HG03045 (cell line): Measurements from ENCODE around the gene POU2F1.

Source experiments
- ATAC-seq: cut with Tn5 transposase; IDR thresholded peaks from one replicate; pipeline ENCODE4 v1.9.1; 2021; ENCODE audit warnings: mild to moderate bottlenecking, moderate library complexity; ENCODE audit not compliant: unreplicated experiment

POU2F1 gene

DNA sequence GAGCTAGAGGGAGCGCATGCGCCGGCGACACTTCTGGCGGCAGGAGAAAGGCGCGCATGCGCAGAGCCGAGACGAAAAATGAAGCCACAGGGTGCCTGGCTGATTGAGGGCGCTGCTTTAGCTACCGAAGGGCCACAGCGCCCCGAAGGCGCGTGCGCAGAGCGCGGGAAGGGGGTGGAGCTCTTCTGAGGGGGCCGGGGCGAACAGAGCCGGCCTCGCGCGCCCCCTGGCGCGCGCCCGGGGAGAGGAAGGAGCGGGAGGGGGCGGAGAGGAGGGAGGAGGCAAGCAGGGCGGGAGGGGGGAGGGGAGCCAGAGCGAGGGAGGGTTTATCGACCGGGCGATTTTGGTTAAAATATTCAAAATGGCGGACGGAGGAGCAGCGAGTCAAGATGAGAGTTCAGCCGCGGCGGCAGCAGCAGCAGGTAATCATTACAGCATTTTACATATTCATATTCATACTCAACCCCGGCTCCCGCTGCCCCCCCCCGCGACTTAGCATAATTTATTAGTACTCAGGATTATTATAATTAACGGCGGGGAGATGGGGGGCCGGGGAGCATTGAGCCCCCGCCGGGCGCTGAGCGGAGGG, at the start of gene POU2F1:
POU2F1 (plus strand) TSS at position 350 of the 589 bp plus-strand sequence; CDS start at position 362, 12 bp downstream.
- peak; percentile 58 for ATAC-seq

DNA sequence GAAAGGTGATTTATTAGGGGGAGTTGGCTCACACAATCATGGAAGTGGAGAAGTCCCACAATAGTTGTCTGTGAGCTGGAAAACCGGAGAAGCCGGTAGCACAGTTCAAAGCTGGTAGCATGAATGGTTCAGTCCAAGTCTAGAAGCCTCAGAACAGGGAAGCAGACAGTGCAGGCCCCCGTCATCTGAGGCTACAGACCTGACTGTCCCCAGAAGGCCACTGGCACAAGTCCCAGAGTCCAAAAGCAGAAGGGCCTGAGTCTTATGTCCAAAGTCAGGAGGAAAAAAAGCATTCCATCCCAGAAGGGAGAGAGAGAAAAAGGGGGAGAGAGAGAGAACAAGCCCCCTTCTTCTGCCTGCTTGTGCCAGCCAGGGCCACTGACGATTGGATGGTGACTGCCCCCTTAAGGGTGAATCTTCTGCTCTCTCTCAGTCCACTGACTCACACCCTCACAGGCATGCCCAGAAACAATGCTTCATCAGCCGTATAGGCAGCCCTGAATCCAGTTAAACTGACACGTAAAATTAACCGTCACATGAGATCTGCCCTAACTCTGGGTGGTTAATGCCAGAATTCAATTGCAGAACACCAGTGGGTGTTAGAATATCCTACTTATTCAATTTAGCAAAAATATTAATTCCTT, 49.3 kb upstream of the POU2F1 start:
- no peak for ATAC-seq

DNA sequence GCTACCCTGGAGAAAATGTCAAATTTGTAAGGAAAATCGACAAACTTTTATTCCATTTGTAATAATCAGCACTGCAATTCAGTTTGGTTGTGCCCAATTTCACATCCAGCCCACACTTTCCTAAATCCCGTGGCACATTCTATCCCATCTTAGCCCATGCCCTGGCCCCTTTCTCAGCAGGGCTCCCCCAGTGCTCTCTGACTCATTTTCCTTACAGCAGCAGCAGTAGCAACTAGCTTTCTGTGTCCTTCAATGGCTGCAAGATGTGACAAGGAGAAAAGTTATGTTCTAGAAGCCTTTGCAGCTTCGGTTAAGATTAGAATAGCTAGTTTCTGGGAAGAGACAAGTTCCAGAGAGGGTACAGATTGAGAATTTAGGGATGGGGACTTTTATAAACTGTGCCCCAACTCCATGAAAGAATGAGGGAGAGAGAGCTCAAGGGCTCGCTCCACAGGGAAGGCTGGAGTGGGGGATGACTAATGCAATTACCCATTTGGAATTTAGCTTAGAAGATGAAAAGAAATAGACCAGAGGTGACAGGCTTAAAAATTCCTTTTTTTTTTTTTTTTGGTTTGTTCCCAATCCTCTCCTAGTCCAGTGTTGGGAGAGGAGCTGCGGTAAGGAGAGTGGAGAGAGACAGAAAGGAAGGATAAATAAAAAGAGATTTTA, 47.0 kb upstream of the POU2F1 start:
- ATAC-seq: no peak

DNA sequence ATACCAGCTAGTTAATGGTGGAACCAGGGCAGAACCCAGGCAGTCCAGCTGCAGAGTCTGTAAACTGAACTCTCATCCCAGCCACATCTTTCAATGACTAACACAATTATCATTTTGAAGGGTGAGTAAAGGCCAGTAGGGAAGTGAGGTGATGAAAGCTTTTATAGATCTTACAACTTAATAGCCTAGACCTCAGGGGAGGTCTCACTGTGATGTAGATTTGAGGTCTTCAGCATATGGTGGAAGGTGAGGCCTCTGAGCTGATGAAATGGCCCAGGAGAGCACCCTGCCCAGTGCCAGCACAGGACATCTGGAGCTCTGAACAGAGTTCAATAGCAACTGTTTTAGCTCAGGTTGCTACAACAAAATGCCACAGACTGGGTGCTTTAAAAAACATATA, 44.8 kb upstream of the POU2F1 start:
- ATAC-seq: no peak

DNA sequence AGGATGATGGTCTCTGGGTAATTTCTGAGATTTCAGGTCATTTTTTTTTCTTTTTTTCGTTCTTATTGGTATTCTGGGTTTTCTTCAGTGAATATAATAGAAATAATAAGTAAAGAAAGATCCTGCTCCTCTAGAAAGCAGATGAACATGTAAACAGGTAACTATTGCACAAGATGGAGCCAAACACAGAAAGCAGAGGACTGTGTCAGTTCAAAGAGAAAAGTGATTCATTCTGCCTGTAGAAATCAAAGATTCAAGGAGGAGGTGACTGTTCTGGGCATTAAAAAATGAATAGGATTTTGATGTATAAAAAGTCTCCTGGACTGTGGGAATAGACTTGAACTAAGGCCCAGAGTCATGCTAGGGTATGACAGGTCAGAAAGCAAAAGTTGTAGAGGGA, 41.9 kb upstream of the POU2F1 start:
- no peak for ATAC-seq

DNA sequence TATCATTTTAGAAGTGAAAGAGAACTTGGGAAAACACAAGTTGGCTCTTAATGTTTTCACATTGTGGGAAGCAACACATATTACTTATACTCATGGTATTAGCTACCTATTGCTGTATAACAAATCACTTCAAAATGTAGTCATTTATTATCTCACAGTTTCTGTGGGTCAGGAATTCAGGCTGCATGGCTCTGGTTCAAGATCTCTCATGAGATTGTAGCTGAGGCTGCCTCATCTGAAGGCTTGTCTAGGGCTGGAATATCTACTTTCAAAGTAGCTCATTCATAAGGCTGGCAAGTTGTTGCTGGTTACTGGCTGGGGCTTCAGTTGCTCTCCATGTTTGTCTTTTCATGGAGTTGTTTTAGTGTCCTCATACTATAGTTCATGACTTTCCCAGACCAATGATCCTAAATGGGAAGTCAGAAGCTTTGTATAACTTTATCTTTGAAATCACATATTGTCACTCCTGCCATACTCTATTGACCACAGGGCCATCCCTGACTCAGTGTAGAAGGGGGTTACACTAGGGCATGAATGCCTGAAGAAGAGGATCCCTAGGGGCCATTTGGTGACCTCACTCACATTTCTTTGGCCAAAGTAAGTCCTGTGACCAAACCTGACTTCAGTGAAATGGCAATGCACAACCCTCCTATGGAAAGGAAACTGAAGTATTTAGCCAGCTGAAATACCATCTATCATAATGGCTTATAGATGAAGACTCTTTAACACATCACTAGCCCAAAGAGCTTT, 37.9 kb upstream of the POU2F1 start:
- ATAC-seq: no peak

DNA sequence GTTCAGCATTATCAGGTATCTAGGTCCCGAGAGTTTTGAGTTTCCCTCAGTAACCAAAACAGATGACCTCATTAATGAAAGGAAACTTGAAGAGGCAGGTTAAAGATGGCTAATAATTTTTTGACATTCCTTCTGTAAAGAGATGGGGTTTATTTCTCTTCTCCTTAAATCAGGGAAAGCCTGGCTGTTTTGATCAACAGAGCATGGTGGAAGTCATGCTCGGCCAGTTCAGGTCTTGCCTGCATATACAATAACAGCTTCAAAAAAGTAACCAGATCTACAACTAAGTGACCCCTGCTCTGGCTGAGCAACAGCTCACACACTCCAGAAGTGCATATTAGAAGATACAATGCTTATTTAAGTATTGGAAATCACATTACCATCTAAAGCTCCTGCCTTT, 36.6 kb upstream of the POU2F1 start:
- ATAC-seq: no peak

DNA sequence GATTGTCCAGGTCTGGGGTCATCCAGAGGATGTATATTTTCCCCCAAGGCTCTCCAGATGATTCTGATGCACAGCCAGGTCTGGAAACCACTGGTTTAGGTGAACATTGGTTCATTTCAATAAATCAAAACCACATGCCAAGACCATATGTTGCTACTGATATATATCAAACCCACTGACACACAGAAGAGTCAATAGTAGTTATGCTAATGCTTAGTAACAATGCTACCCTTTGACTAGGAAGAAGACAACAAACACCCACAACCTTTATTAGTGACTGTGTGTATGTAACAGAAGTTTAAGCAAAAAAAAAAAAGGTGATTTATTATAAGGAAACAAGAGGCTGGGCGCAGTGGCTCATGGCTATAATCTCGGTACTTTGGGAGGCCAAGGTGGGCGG, 35.6 kb upstream of the POU2F1 start:
- ATAC-seq: no peak

DNA sequence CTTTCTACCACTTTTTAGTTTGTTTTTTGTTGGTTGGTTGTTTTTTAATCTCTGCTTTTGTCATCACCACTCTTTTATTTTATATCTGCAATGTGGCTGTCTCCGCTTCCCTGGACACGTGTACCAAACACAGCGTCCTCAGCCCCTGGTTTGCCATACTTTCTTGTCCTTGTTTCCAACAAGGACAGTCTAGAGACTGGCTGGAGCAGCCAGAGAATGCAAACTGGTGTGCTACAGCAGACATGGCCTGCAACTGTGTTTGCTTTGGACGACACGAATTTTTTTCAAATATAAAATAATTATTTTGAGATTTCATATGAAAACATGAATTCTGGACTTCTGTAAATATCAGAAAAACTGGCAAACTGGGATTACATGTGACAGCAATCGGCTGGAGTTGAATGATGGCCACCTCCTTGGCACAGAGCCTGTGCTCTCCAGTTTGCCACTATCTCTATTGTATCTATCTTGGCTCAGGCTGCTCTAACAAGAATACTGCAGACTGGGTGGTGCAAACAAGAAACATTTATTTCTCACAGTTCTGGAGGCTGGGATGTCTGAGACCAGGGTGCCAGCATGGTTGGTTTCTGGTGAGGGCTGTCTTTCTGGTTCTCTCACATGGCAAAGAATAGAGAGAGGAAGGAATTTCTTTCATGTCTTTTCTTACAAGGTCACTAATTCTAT, 34.6 kb upstream of the POU2F1 start:
- no peak for ATAC-seq

DNA sequence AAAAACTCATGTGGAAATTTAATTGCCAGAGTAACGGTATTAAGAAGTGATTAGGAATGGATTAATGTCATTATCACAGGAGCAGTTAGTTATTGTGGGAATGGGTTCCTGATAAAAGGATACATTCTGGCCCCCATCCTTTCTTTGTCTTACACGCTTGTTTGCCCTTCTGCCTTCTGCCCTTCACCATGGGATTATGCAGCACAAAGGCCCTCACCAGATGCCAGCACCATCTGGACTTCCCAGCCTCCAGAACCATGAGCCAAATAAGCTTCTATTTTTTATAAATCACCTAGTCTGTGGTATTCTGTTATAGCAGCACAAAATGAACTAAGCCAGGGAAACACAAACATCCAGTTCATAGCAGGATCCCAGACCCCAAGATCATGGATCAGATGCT, 33.9 kb upstream of the POU2F1 start:
- ATAC-seq: no peak

DNA sequence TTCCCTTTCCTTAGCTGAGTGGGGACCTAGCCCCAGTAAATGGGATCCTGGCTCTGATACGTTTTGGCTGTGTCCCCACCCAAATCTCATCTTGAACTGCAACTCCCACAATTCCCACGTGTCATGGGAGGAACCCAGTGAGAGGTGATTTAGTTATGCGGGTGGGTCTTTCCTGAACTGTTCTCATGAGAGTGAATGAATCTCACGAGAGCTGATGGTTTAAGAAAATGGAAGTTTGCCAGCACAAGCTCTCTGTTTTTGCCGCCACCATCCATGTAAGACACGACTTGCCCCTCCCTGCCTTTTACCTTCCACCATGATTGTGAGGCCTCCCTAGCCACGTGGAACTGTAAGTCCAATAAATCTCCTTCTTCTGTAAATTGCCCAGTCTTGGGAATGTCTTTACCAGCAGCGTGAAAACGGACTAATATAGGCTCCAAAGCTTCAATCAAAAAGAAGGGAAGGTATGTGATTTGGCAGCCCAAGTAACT, 29.9 kb upstream of the POU2F1 start:
- no peak for ATAC-seq

DNA sequence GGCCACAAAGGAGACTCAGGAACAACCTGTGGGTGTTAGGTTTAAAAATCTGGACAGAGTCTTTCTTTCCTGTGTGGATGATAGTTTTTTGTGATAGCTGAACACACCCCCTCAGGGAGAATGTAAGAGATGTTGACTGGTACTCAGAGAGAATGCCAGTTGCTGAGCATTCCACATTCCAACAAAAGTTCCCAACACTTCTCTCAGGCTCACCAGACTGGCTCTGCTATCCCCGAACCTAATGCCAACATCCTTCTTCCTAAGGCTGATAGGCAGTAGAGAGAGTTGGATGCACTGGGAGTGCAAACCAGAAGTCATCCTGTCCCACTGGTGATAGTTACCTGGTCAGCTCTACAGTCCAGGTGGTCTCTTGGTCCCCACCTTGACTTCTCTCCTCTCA, 28.7 kb upstream of the POU2F1 start:
- no peak for ATAC-seq

DNA sequence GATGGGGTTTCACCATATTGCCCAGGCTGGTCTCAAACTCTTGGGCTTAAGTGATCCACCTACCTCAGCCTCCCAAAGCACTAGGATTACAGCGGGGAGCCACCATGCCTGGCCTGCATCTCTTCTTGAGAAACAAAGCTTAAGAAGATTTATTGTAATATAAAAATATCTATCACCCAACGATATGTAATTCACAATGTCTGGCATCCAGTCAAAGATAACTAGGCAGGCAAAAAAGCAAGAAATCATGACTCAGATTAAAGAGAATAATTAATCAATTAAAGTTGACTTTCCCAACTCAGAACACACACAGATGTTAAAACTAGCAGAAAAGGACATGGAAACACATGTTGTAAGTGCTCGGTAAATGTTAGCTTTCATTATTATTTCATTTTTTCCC, 26.5 kb upstream of the POU2F1 start:
- ATAC-seq: no peak

DNA sequence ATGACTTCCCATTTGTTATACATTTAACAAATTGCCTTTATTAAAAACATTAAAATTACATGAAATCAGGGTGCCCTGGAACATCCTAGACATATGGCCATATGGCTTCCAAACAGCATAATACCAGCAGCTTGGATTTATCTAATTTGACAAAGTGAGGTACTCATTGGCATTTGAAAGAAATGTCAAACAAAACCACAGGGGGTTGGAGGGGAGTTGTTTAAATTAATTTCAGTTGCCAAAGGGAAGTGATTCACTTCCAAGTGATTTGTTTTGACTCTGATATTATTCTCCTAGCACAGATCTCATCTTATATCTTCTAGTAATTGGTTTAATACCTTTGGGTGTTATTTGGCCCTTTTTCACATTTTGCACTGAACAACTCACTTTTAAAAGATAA, 24.5 kb upstream of the POU2F1 start:
- ATAC-seq: no peak

DNA sequence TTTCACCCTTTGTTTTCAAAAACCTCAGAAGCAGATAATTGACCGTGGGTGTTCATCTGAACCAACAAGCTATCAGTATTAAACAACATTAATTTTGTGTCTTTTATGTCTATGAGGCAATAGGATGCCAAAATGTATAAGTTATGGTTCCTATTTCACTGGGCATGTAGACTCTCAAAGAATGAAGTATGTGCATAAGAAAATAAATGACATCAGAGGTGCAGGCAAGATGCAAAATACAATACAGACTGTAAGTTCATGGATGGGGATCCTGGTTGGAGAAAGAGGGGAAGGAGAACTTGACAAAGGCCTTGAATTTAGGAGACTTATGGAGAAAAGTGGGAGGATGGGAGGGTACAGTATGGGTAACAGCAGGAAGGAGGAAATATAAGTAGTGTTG, 23.4 kb upstream of the POU2F1 start:
- ATAC-seq: no peak

DNA sequence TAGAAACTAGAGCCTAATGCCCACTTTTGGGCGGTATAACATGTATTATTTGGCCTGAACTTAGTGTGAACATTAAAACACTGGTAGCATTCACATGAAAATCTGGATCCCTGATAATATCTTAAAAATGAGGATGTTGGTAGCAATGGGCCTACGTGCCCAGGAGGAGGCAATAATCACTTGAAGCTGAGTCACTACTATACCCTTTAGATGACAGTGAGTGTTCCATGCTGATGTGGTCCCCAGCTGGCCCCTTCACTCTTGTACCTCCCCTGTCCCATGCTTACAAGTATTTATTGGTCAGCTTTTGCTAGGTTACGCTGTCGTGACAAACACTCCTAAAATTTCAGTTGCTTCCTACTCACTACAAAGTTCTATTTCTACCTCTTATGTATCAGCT, 23.0 kb upstream of the POU2F1 start:
- ATAC-seq: no peak

DNA sequence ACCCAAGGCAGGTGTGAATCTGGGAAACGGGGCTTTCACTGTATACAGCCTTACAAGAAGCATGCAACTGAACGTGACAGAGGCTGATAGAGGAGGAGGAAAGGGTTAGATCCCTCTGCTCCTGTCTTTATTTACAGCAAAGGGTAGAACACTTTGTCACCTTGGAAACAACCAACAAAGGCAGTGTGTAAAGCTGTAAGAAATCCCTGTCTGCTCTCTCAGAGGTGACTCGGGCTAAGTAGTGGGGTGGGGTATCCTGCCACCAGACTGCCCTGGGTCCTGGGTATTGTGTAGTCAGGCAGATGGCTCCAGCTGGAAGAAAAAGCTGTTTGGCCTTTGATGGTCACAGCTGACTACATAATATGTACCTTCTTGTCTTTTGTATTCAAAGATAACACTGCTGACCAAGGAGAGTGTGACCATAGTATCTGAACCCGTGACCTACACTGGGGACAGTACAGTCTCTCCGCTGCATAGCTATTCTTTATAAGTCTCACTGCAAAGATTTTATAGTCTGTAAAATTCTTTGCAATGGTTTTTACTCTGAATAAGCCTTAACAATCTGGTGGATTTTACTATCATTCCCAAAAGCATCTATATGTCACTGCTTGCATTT, 22.1 kb upstream of the POU2F1 start:
- no peak for ATAC-seq

DNA sequence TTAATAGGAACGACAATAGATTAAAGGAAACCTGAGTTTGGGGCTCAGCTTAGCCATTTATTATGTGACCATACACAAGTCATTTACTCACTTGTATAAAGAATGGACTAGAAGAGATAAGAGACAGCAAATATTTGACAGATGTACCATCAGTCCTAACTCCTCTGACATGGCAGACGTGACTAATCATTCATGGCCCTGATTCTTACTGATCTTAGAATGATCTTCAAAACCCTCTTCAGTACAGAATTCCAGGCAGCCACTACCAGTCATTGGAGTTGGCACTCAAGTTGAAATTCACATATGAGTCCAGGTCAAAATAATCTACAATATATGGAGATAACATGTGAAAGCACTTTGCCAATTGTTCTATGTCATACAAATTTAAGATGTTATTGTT, 21.0 kb upstream of the POU2F1 start:
- no peak for ATAC-seq

DNA sequence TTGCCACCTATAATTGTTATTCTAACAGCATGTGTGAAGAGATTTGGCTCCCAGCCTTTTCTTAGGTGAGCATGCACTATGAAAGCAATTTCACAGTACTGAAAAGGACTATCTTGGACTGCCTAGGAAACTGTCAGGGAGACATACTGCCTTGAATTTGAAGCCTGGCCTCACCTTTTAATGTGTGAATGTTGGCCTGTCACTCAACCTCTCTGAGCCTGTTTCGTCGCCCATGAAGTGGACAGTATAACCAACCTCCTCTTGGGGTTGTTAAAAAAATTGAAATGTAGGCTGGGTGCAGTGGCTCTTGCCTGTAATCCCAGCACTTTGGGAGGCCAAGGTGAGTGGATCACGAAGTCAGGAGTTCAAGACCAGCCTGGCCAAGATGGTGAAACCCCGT, 20.4 kb upstream of the POU2F1 start:
- no peak for ATAC-seq

DNA sequence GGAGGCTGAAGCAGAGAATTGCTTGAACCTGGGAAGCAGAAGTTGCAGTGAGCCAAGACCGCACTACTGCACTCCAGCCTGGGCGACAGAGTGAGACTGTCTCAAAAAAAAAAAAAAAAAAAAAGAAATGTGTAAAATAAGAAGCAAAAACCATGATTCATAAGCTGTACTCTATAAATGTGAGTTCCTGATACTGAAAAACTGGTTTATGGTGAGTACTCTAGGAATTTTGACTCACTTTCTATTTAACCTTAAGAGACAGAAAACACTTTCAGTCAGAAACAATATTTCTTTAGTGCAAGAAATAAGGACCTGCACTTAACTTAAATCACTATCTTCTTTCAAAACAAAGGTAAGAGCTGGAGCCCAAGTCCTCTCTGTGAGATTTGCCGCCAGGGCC, 19.9 kb upstream of the POU2F1 start:
- ATAC-seq: no peak

DNA sequence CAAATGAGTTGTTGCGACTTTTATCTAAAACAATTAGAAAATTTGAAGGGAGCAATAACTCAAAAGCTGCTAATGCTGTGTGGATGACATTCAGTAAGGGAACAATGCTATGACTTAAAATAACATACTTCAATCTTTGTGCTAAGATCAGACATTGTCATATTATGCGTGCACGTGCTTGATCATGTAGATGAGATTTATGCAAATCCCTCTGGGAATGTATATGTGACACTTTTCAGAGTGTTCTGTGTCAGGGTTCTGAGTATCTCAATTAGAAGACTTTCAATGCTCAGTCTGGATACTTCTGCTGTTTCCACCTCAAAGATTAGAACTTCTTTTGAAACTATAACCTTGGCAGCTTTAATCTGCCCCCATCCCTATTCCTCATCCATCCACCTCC, 18.6 kb upstream of the POU2F1 start:
- no peak for ATAC-seq
